IMR-90 (cell line): ENCODE results near the gene CCNL2. TPM values are rescaled to one million over a fixed set of nuclear protein-coding genes. Genes with fewer than 3 reads are reported as not detected.
A peak's percentile ranks its signal among the peaks of the same experiment; 100 is the strongest.

Experiments
- ATAC-seq: fragments of 200-7000 bp; cut with Tn5 transposase; 2 replicates; pipeline ENCODE4 v1.9.1; 2020; ENCODE audit warnings: low read depth, mild to moderate bottlenecking, moderate library complexity
- BruUV-seq: library from RNA; stranded (reverse); fragments of 400-500 nt; replicated peaks from 2 replicates; lab custom pipeline; 2021; lab: Mats Ljungman, UMichigan
- CTCF ChIA-PET: fragments of 300-600 bp; formaldehyde crosslinking; extraction: SDS; loops from one replicate; lab custom pipeline; 2021; ENCODE audit warnings: antibody characterized with exemption; lab: Yijun Ruan, JAX
- POLR2A ChIA-PET: fragments of 300-600 bp; sonication (Branson Sonifier 250); formaldehyde crosslinking; loops from one replicate; lab custom pipeline; 2022; ENCODE audit warnings: antibody characterized with exemption; ENCODE audit not compliant: unreplicated experiment; lab: Charles Lee
- DNase-seq: peaks from one replicate; pipeline ENCODE4 v3.0.0; 2013
- H2AFZ ChIP-seq: replicated peaks from 2 replicates; pipeline ENCODE3; 2013; ENCODE audit warnings: low read length, mild to moderate bottlenecking; ENCODE audit not compliant: poor library complexity
- H2AK5ac ChIP-seq: 2 replicates; pipeline ENCODE4 v1.6.1; 2013; ENCODE audit warnings: low read depth, low read length, inconsistent platforms
- H2AK9ac ChIP-seq: replicated peaks from 2 replicates; pipeline ENCODE3; 2013; ENCODE audit warnings: mild to moderate bottlenecking, low read depth, low read length, moderate library complexity; ENCODE audit not compliant: poor library complexity
- H2BK120ac ChIP-seq: 2 replicates; pipeline ENCODE4 v1.6.1; 2013; ENCODE audit warnings: low read depth, low read length, inconsistent platforms
- H2BK15ac ChIP-seq: 3 replicates; pipeline ENCODE4 v1.6.1; 2013; ENCODE audit warnings: low read depth, low read length, inconsistent platforms
- H2BK20ac ChIP-seq: 2 replicates; pipeline ENCODE4 v1.6.1; 2013; ENCODE audit warnings: low read depth, mild to moderate bottlenecking, inconsistent platforms, low read length, moderate library complexity
- H2BK5ac ChIP-seq: 2 replicates; pipeline ENCODE4 v1.6.1; 2013; ENCODE audit warnings: mild to moderate bottlenecking, low read depth, low read length, inconsistent platforms; ENCODE audit not compliant: poor library complexity, severe bottlenecking
- H3K14ac ChIP-seq: replicated peaks from 2 replicates; pipeline ENCODE4 v1.6.1; 2013; ENCODE audit warnings: low read depth, low read length, inconsistent platforms
- H3K18ac ChIP-seq: 2 replicates; pipeline ENCODE4 v1.6.1; 2013; ENCODE audit warnings: low read depth, low read length, control low read depth
- H3K23ac ChIP-seq: 2 replicates; pipeline ENCODE4 v1.6.1; 2013; ENCODE audit warnings: low read depth, low read length, inconsistent platforms
- H3K27ac ChIP-seq: 2 replicates; pipeline ENCODE4 v1.5.1; 2013; ENCODE audit warnings: mild to moderate bottlenecking, control low read depth, low read length; ENCODE audit not compliant: insufficient read depth
- H3K27me3 ChIP-seq: 2 replicates; pipeline ENCODE4 v1.6.1; 2013; ENCODE audit warnings: low read length; ENCODE audit not compliant: control insufficient read depth, insufficient read depth
- H3K36me3 ChIP-seq: 2 replicates; pipeline ENCODE4 v1.6.1; 2013; ENCODE audit warnings: low read length, mixed read lengths; ENCODE audit not compliant: control insufficient read depth, insufficient read depth
- H3K4ac ChIP-seq: 2 replicates; pipeline ENCODE4 v1.6.1; 2013; ENCODE audit warnings: low read depth, low read length, inconsistent platforms
- H3K4me1 ChIP-seq: 2 replicates; pipeline ENCODE4 v1.6.1; 2013; ENCODE audit warnings: low read length, mixed read lengths; ENCODE audit not compliant: control insufficient read depth, insufficient read depth
- H3K4me2 ChIP-seq: 2 replicates; pipeline ENCODE4 v1.6.1; 2013; ENCODE audit warnings: low read depth, mild to moderate bottlenecking, control low read depth, low read length, moderate library complexity
- H3K4me3 ChIP-seq: 2 replicates; pipeline ENCODE4 v1.5.1; 2013; ENCODE audit warnings: low read depth, mild to moderate bottlenecking, control low read depth, low read length, moderate library complexity; ENCODE audit not compliant: insufficient read depth
- H3K56ac ChIP-seq: 2 replicates; pipeline ENCODE4 v1.6.1; 2013; ENCODE audit warnings: low read length, inconsistent platforms; ENCODE audit not compliant: insufficient read depth; ENCODE audit errors: extremely low read depth
- H3K79me1 ChIP-seq, 2 experiments: 2 replicates each; pipeline ENCODE4 v1.6.1; 2013; ENCODE audit warnings: low read length in 2 of 2, inconsistent platforms in 1 of 2, low read depth in 1 of 2
- H3K9ac ChIP-seq: 2 replicates; pipeline ENCODE4 v1.6.1; 2013; ENCODE audit warnings: low read depth, low read length, control low read depth
- H3K9me1 ChIP-seq: 2 replicates; pipeline ENCODE4 v1.6.1; 2013; ENCODE audit warnings: low read length, inconsistent platforms; ENCODE audit not compliant: insufficient read depth
- H3K9me3 ChIP-seq: 2 replicates; pipeline ENCODE4 v1.6.1; 2013; ENCODE audit warnings: low read length; ENCODE audit not compliant: control insufficient read depth, insufficient read depth
- H4K20me1 ChIP-seq: 2 replicates; pipeline ENCODE4 v1.6.1; 2013; ENCODE audit warnings: low read length, inconsistent platforms; ENCODE audit not compliant: insufficient read depth
- H4K5ac ChIP-seq: 2 replicates; pipeline ENCODE4 v1.6.1; 2013; ENCODE audit warnings: mild to moderate bottlenecking, low read depth, low read length, control low read depth
- H4K8ac ChIP-seq, 2 experiments: 2 replicates each; pipeline ENCODE4 v1.6.1; 2013; ENCODE audit warnings: low read depth in 2 of 2, low read length in 2 of 2, control low read depth in 1 of 2, inconsistent platforms in 1 of 2
- H4K91ac ChIP-seq: 2 replicates; pipeline ENCODE4 v1.6.1; 2013; ENCODE audit warnings: low read depth, low read length, inconsistent platforms; ENCODE audit not compliant: insufficient read depth
- BHLHE40 ChIP-seq: fragments of 150-350 bp; IDR thresholded peaks from 2 replicates; pipeline ENCODE4 v1.6.1; 2016; ENCODE audit warnings: mild to moderate bottlenecking, low read depth, low read length
- MAFK ChIP-seq: IDR thresholded peaks from 2 replicates; pipeline ENCODE4 v1.6.1; 2012; ENCODE audit warnings: low read depth, low read length, improper control_type of control experiment
- MAZ ChIP-seq: IDR thresholded peaks from 2 replicates; pipeline ENCODE4 v1.6.1; 2012; ENCODE audit warnings: low read depth, mild to moderate bottlenecking, low read length, improper control_type of control experiment, moderate library complexity, borderline replicate concordance
- NFE2L2 ChIP-seq: fragments of 150-350 bp; IDR thresholded peaks from 2 replicates; pipeline ENCODE4 v1.6.1; 2016; ENCODE audit warnings: low read depth, mild to moderate bottlenecking, low read length
- RAD21 ChIP-seq: IDR thresholded peaks from 2 replicates; pipeline ENCODE4 v1.6.1; 2012; ENCODE audit warnings: low read length, improper control_type of control experiment
- RFX5 ChIP-seq: IDR thresholded peaks from 2 replicates; pipeline ENCODE4 v1.8.0; 2012; ENCODE audit warnings: low read depth, mild to moderate bottlenecking, low read length, moderate library complexity
- SMC3 ChIP-seq: fragments of 150-350 bp; IDR thresholded peaks from 2 replicates; pipeline ENCODE4 v1.6.1; 2016; ENCODE audit warnings: low read depth, mild to moderate bottlenecking, antibody characterized with exemption, low read length, moderate library complexity
- WGBS, 2 experiments: methylation state at CpG; one replicate each; pipeline versions ENCODE4 v1.1.5 to v1.1.7; 2013; ENCODE audit warnings: missing lambda C conversion rate in 2 of 2; ENCODE audit not compliant: insufficient read length in 1 of 2; ENCODE audit errors: extremely low coverage in 2 of 2; 5-methylcytosine and 5-hydroxymethylcytosine counted together
- dilution Hi-C: fragments of 300-500 bp; cut with HindIII; formaldehyde crosslinking; loops from one replicate; pipeline ENCODE4 v1.14.3; 2018; ENCODE audit warnings: low sequenced_read_pairs; ENCODE audit not compliant: unreplicated experiment
- in situ Hi-C: fragments of 300-500 bp; cut with MboI; formaldehyde crosslinking; loops from 3 replicates; pipeline ENCODE4 v1.14.3; 2019; ENCODE audit warnings: low sequenced_read_pairs, inconsistent platforms, mixed read lengths
- intact Hi-C: fragments of 100-400 bp; cut with micrococcal nuclease; formaldehyde crosslinking; loops from 2 replicates; pipeline ENCODE4 v1.10.0; 2022
- polyA plus RNA-seq, 3 experiments: library from polyadenylated mRNA; depleted of rRNA; stranded (reverse); fragments of >200 nt; gene quantifications; 2 replicates each; pipeline ENCODE4 v1.2.3, GENCODE V29; 2012; ENCODE audit warnings: low replicate concordance in 1 of 3
- total RNA-seq: library from RNA; depleted of rRNA; stranded (reverse); fragments of >200 nt; gene quantifications from 2 replicates; pipeline ENCODE4 v1.2.3, GENCODE V29; 2012
- TF ChIP-seq, protein P1 (sequence below): fragments of 150-350 bp; IDR thresholded peaks from 2 replicates; pipeline ENCODE4 v1.6.1; 2016; ENCODE audit warnings: low read depth, mild to moderate bottlenecking, low read length, moderate library complexity, borderline replicate concordance

Gene CCNL2
- total and polyA plus RNA-seq, 2 of the 4 experiments (the other 2 are of a cell fraction), result 53.9 to 239 TPM

DNA sequence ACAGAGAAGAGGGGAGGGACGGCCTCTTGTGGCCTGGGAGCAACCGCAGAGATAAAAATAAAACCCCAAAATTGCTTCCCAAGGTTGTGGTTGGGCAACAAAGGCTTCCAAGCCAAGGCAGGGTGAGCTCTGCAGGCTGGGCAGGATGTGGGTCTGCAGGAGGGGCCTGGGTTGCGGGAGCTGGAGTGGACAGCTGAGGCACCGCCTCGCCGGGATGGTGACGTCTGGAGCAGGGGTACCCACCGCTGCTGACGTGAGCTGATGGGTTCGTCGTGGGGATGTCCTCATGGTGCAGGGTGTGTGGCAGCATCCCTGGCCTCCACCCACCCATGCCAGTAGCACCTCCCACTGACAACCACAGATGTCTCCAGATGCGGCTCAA, 27.8 kb downstream of the CCNL2 start:
- peaks cover 3 to 48% of the 10 kb centered on the region in 2 experiments; a peak in 3 of 4 replicates for H3K79me1 ChIP-seq
- no peak overlapping the region for H3K4ac ChIP-seq
- intact Hi-C loops, result no loop called here
- peak overlapping the region; percentile 60 for H2AK5ac ChIP-seq
- no peak overlapping the region for H2BK120ac ChIP-seq
- H3K14ac ChIP-seq, result no peak overlapping the region
- WGBS, 2 experiments, result no CpG with 5 or more reads among the region's 12 CpGs
- peaks cover 11% of the 10 kb centered on the region; the same call in 1 of the 2 replicates for H4K20me1 ChIP-seq
- DNase-seq (no peak), ATAC-seq (no peak)
- peaks cover 8% of the 10 kb centered on the region for H3K36me3 ChIP-seq
- no peak overlapping the region for H4K8ac ChIP-seq
- peak overlapping the region; percentile 10 for H2BK5ac ChIP-seq
- no peak overlapping the region for H4K91ac ChIP-seq
- no peak overlapping the region for H3K4me2 ChIP-seq
- no peak overlapping the region for H4K5ac ChIP-seq
- no peak overlapping the region for H3K23ac ChIP-seq
- H3K56ac ChIP-seq, result no peak overlapping the region
- CTCF ChIA-PET, result interaction anchor here (0.8 kb wide), 1 partner anchor 23 kb away, joined by 3 read pairs; no protein-coding TSS in a partner anchor
- H3K4me1 ChIP-seq, result peaks cover 12% of the 10 kb centered on the region
- TF ChIP-seq NFE2L2 (no peak), RAD21 (no peak), RFX5 (no peak), SMC3 (no peak), MAZ (no peak), BHLHE40 (no peak), MAFK (no peak)
- TF ChIP-seq, protein P1, sequence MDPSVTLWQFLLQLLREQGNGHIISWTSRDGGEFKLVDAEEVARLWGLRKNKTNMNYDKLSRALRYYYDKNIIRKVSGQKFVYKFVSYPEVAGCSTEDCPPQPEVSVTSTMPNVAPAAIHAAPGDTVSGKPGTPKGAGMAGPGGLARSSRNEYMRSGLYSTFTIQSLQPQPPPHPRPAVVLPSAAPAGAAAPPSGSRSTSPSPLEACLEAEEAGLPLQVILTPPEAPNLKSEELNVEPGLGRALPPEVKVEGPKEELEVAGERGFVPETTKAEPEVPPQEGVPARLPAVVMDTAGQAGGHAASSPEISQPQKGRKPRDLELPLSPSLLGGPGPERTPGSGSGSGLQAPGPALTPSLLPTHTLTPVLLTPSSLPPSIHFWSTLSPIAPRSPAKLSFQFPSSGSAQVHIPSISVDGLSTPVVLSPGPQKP, result no peak
- dilution Hi-C loops, result no loop called here
- H3K9me1 ChIP-seq, result 0 out of 2 replicates have a peak, but pooled peaks cover 5% of the 10 kb centered on the region
- no peak overlapping the region for H2BK20ac ChIP-seq
- no peaks in the 10 kb centered on the region for H3K9me3 ChIP-seq
- in situ Hi-C loops, result no loop called here
- no peak overlapping the region for H3K9ac ChIP-seq
- H2BK15ac ChIP-seq, result no peak overlapping the region
- H3K4me3 ChIP-seq, result no peak overlapping the region
- no TSS peak for BruUV-seq
- H3K27me3 ChIP-seq, result no peaks in the 10 kb centered on the region
- POLR2A ChIA-PET, result no interaction called here
- peak overlapping the region; percentile 29 for H2AFZ ChIP-seq
- no peak overlapping the region for H3K18ac ChIP-seq
- H3K27ac ChIP-seq, result no peak overlapping the region
- peak overlapping the region; percentile 82 for H2AK9ac ChIP-seq
